Activated CD4-positive, CD25-positive, alpha-beta regulatory T cell treated with anti-CD3 and anti-CD28 coated beads, Interleukin-2, amount 50 U/mL, for 16 hours (primary cell): Measurements from ENCODE around the gene DAPL1.

Experiments
- DNase-seq: peaks from one replicate; pipeline ENCODE4 v3.0.0-alpha.2; 2020; ENCODE audit warnings: low read depth, low spot score

Gene DAPL1

GRCh38 chr2:158795195-158795924 is at the start of gene DAPL1:
Gene DAPL1, plus strand, starts transcription at chr2:158795317. Its CDS starts 56 bp downstream, at chr2:158795373.
- no peak for DNase-seq

- DNase-seq = no peak
Observed at GRCh38 chr2:158745866-158746382, 49.2 kb upstream of the DAPL1 start.

- no peak for DNase-seq
Observed at GRCh38 chr2:158746488-158746887, 48.6 kb upstream of the DAPL1 start.

GRCh38 chr2:158747281-158747680 is 47.8 kb upstream of the DAPL1 start:
- DNase-seq = no peak

- DNase-seq = no peak
Observed at GRCh38 chr2:158748926-158749590, 46.1 kb upstream of the DAPL1 start.

- no peak for DNase-seq
Observed at GRCh38 chr2:158750458-158751125, 44.5 kb upstream of the DAPL1 start.

- no peak for DNase-seq
Observed at GRCh38 chr2:158753641-158754611, 41.2 kb upstream of the DAPL1 start.

GRCh38 chr2:158755310-158756087 is 39.6 kb upstream of the DAPL1 start:
- DNase-seq = no peak

- DNase-seq = no peak
Observed at GRCh38 chr2:158756331-158756730, 38.8 kb upstream of the DAPL1 start.

GRCh38 chr2:158756976-158757375 is 38.1 kb upstream of the DAPL1 start:
- no peak for DNase-seq

- no peak for DNase-seq
Observed at GRCh38 chr2:158760887-158761286, 34.2 kb upstream of the DAPL1 start.

- no peak for DNase-seq
Observed at GRCh38 chr2:158761621-158762020, 33.5 kb upstream of the DAPL1 start.

- no peak for DNase-seq
Observed at GRCh38 chr2:158762336-158762735, 32.8 kb upstream of the DAPL1 start.

- no peak for DNase-seq
Observed at GRCh38 chr2:158766524-158766923, 28.6 kb upstream of the DAPL1 start.

- DNase-seq = no peak
Observed at GRCh38 chr2:158772306-158773078, 22.6 kb upstream of the DAPL1 start.

- DNase-seq = no peak
Observed at GRCh38 chr2:158773121-158773520, 22.0 kb upstream of the DAPL1 start.

- no peak for DNase-seq
Observed at GRCh38 chr2:158774681-158775080, 20.4 kb upstream of the DAPL1 start.

GRCh38 chr2:158775273-158776027 is 19.7 kb upstream of the DAPL1 start:
- DNase-seq = no peak

- no peak for DNase-seq
Observed at GRCh38 chr2:158776231-158776630, 18.9 kb upstream of the DAPL1 start.
